Neural cell (in vitro differentiated cells): ENCODE results near the gene THRAP3.

Experiments
- CTCF ChIP-seq: fragments of 450-650 bp; IDR thresholded peaks from 2 replicates; pipeline ENCODE4 v1.5.1; 2014; ENCODE audit warnings: antibody characterized with exemption, mild to moderate bottlenecking, moderate library complexity; ENCODE audit not compliant: poor library complexity, severe bottlenecking
- EZH2 ChIP-seq: fragments of 200-600, 300-800 bp; shearing (Covaris generic), sonication (generic); IDR thresholded peaks from 2 replicates; pipeline ENCODE4 v1.6.1; 2014; ENCODE audit warnings: antibody characterized with exemption, low read length, borderline replicate concordance, mild to moderate bottlenecking; ENCODE audit not compliant: insufficient read depth, poor library complexity, severe bottlenecking
- POLR2AphosphoS5 ChIP-seq: IDR thresholded peaks from 2 replicates; pipeline ENCODE4 v1.6.1; 2012

- TF ChIP-seq EZH2 (no peak), CTCF (no peak), POLR2AphosphoS5 (no peak)
Measured at GRCh38 chr1:36341626-36342320, 117.5 kb downstream of the THRAP3 start.
